NCI-H510A (cell line): ENCODE measurements around the gene ANO3.
A peak's percentile ranks its signal among the peaks of the same experiment; 100 is the strongest.
"Not testable (repeated sequence)": the region's sequence is repeated elsewhere in the genome, so short reads cannot be mapped to it uniquely, and the experiment has no call there.

Experiments used
- DNase-seq: peaks from one replicate; lab custom pipeline; 2025; lab: John Stamatoyannopoulos, UW

ANO3 gene

DNA sequence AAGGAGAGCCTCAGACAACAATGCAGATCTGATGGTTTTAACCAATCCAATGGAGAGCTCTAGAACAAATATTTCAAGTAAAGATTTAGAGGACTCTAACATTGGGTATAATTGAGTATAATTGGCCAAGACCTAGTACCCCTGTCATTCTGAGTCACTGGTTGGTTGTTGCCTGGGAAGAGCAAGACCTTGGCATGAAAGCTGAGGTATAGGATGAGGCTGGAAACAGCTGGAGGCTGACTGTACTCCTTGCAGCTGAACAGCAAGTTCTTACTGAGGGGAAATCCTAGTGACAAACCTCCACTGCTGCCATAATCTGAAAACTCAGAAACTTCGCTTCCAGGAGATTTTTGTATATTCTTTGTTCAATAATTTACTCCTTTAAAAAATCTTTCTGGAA, 294.4 kb downstream of the ANO3 start:
- no peak for DNase-seq

- DNase-seq, result no peak
Observed at GRCh38 chr11:26632691-26633159, 300.8 kb downstream of the ANO3 start.

DNA sequence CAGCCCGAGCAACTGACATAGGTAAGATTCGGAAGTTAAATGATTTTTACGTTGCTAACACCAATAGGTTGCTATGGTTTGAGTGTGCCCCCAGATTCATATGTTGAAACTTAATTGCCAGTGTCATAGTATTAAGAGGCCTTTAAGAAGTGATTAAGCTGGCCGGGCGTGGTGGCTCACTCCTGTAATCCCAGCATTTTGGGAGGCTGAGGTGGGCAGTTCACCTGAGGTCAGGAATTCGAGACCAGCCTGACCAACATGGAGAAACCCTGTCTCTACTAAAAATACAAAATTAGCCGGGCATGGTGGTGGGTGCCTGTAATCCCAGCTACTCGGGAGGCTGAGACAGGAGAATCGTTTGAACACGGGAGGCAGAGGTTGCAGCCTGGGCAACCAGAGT, 311.4 kb downstream of the ANO3 start:
- DNase-seq, result not testable (repeated sequence)

DNA sequence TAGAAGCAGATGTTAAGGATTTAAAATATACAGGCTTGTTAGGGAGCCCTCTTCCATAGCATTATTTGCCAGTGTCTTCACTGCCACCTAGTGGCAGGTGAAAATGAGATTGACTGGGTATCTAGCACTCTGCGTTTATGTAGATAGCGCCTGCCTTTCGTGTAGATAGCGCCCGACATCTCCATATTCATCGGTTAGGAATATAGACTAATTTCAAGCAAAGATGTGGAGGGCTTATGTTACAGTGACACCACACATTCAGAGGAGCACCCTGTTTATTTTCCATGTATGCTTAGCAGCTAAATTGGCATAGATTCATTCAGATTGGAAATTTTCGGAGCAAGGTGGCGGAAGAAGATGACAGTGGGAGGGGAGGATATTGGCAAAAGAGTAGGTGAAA, 318.0 kb downstream of the ANO3 start:
- DNase-seq, result peak; percentile 10

GRCh38 chr11:26651916-26652315, 320.0 kb downstream of the ANO3 start:
- no peak for DNase-seq

- no peak for DNase-seq
Observed at GRCh38 chr11:26655287-26655686, 323.4 kb downstream of the ANO3 start.

GRCh38 chr11:26662916-26663315, 331.0 kb downstream of the ANO3 start:
- no peak for DNase-seq

DNA sequence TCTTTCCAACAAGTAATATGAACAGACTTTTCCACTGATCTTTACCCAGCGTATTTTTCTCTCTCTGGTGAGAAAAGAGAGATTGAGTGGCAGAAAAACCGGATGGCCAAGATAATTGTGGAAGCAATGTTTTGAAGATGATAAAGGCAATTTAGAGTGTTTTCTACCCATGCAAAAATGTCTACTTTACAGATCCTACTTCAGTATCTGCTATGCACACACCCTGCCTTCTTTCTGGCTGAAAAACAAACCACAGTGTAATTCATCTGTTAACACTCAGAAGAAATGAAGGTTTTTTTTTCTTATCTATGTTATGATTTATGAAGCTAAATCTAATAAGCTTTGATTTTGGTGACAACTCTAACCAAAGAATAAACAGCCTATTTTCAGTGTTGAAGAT, 333.1 kb downstream of the ANO3 start:
- no peak for DNase-seq

GRCh38 chr11:26665946-26666345, 334.0 kb downstream of the ANO3 start:
- no peak for DNase-seq

- DNase-seq, result no peak
Observed at GRCh38 chr11:26675233-26675928, 343.5 kb downstream of the ANO3 start.

DNA sequence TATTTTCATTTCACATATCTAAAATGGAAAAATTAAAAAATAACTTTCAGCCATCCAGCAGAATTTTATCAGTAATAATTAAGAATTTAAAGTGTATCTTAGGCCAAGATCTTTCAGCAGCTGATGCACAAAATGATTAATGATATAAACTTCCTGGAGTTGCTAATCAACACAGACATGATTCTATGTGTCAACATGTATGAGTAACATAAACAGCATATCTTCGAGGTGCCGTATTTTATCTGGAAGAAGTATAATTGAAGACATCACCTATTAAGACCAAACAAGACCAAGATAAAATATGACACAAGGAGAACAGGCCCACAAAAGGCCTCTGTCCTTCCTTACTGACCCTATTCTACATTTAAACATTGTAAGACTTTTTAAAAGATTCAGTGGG, 344.7 kb downstream of the ANO3 start:
- DNase-seq, result no peak

DNA sequence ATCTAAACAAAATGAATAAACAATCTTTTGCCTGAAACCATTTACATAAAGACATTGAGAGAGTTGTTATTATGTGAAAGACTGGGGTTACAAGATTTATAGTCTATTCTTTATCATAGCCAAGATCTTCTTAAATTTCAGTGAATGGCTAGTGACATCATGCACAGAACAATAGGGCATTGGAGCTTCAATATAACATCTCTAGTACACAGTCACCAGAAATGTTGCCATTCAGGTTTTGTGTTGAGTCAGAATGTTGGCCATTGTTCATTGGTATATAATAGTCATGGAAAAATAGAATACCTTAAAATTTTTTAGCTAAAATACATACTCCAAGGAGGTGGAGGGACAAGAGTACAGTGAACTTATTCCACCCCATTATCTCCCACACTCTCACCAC, 345.6 kb downstream of the ANO3 start:
- no peak for DNase-seq

DNA sequence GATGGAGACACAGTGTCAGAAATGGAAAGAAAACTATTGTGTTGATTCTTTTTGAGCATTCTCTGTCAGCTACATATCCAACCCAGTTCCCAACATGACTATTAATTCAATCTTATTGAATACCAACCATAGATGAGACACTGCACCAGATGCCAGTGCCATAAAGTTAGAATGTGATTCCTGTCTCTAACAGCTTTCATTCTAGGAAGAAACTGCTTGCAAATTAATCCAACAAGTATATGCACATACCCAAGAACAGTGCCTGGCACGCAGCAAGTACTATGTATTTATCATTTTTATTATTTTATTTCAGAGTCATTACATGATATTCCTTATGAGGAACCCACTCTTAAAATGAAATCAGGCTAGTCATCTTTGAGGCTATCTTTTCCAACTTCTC, 355.4 kb downstream of the ANO3 start:
- no peak for DNase-seq

- DNase-seq, result no peak
Observed at GRCh38 chr11:26688701-26689100, 356.8 kb downstream of the ANO3 start.

- DNase-seq, result no peak
Observed at GRCh38 chr11:26696330-26696729, 364.4 kb downstream of the ANO3 start.

DNA sequence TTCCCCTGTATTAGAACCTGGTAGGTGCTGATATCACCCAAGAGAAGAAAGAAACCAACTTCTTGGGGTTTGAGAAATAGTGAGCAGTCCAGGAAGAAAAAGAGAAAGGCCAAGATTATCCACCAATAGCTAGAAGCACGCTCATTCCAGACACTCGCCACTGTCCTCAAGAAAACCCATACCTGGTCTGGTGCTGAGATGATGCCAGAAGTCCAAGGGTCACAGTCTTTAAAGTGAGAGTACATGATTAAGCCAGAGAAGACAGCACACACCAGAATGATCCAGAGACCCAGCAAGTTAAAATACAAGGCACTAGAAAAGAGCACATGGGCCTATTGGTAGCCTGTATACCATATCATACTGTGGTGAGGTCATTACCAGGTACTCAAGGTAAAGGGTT, 366.3 kb downstream of the ANO3 start:
- no peak for DNase-seq

- DNase-seq, result no peak
Observed at GRCh38 chr11:26700574-26701235, 368.8 kb downstream of the ANO3 start.

GRCh38 chr11:26702406-26702805, 370.5 kb downstream of the ANO3 start:
- DNase-seq, result no peak

DNA sequence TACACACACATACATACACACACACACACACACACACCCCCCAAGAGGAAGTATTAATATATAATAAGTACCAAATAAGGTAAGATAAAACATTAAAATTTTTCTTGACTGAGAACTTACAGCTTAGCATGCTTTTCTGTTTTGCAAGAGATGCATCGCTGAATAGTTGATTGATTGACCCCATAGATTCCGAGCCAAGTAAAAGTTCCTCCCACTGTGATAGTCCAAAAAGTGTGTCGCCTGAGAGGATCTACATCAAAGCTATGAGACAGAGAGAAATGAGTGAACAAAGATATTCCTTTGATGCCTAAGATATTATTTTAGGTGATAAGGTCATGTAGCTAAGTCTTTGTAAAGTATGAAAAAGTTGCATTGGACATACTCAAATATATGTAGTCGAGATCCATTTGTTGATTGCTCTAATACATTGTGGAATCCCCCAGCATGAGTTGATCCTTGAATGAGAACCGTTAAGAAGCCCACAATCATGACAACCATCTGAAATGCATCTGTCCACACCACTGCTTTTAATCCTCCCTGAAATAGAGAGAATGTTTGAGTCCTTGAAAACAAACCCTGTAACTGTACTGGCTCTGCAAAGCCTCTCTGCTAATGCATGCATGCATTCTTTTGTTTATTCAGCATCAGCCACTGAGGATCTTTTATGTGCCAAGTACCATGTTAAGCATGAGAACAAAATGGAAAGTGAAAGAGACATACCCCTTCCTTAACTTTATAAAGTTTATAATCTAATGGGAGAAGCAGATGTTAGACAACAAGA, 371.7 kb downstream of the ANO3 start:
- no peak for DNase-seq

- DNase-seq, result no peak
Observed at GRCh38 chr11:26704249-26704648, 372.3 kb downstream of the ANO3 start.

DNA sequence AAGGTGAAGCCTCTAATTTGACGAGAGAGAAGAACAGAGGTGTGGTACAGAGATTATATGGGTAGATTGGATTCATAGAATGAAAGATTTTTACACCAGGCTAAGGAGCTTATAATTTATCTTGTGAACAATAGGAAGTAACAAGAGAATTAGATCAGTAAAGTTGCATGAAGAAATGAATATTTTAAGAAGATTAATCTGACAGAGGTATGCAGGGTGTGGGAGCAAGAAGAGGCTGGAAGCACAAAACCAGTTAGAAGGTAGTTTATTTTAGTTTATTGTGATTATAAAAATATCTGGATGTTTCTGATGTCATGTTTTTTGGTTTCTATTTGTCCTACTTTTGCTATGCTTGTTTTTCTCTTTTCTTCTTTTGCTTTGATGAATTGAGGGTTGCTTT, 374.3 kb downstream of the ANO3 start:
- DNase-seq, result no peak

GRCh38 chr11:26708736-26709456, 377.0 kb downstream of the ANO3 start:
- DNase-seq, result no peak
